Lung (tissue), 12 donors: ENCODE measurements around the gene GRAMD1B. TPM values are rescaled to one million over a fixed set of nuclear protein-coding genes. Genes with fewer than 3 reads are reported as not detected.
A peak's percentile ranks its signal among the peaks of the same experiment; 100 is the strongest.
"Not testable (repeated sequence)": the region's sequence is repeated elsewhere in the genome, so short reads cannot be mapped to it uniquely, and the experiment has no call there.

ENCODE experiments used
- ATAC-seq: fragments of 200-7000 bp; cut with Tn5 transposase; one replicate; pipeline ENCODE4 v1.9.1; 2020; ENCODE audit warnings: moderate number of reproducible peaks; ENCODE audit not compliant: insufficient read depth, low FRiP score
- DNase-seq, 3 donors: peaks; one replicate each; pipeline ENCODE4 v3.0.0-alpha.2; 2013 to 2017
- H3K27ac ChIP-seq, 2 donors: one replicate each; pipeline ENCODE4 v1.5.1; 2013; ENCODE audit warnings: mild to moderate bottlenecking in 2 of 2, moderate library complexity in 2 of 2, control low read depth in 1 of 2, inconsistent platforms in 1 of 2, low read depth in 1 of 2, low read length in 1 of 2
- H3K27me3 ChIP-seq, 3 donors: one replicate each; pipeline ENCODE4 v1.5.1; 2013; ENCODE audit warnings: low read length in 2 of 3; ENCODE audit not compliant: control insufficient read depth in 3 of 3, insufficient read depth in 3 of 3
- H3K36me3 ChIP-seq, 4 donors: one replicate each; pipeline ENCODE4 v1.5.1; 2013; ENCODE audit warnings: low read length in 4 of 4, mild to moderate bottlenecking in 1 of 4, moderate library complexity in 1 of 4; ENCODE audit not compliant: control insufficient read depth in 4 of 4, insufficient read depth in 4 of 4
- H3K4me1 ChIP-seq, 5 donors: one replicate each; pipeline ENCODE4 v1.5.1; 2013; ENCODE audit warnings: low read length in 5 of 5, mild to moderate bottlenecking in 2 of 5, moderate library complexity in 1 of 5; ENCODE audit not compliant: control insufficient read depth in 5 of 5, insufficient read depth in 5 of 5
- H3K4me3 ChIP-seq: one replicate; pipeline ENCODE4 v1.5.1; 2013; ENCODE audit warnings: mild to moderate bottlenecking, control low read depth, moderate library complexity
- H3K9ac ChIP-seq, 2 donors: one replicate each; pipeline ENCODE4 v1.5.1; 2013; ENCODE audit warnings: low read length in 2 of 2, control low read depth in 1 of 2; ENCODE audit not compliant: insufficient read depth in 1 of 2
- H3K9me3 ChIP-seq, 4 donors: one replicate each; pipeline ENCODE4 v1.5.1; 2013; ENCODE audit warnings: low read length in 3 of 4, mild to moderate bottlenecking in 1 of 4, moderate library complexity in 1 of 4; ENCODE audit not compliant: control insufficient read depth in 4 of 4, insufficient read depth in 3 of 4
- CTCF ChIP-seq: IDR thresholded peaks from 2 replicates; pipeline ENCODE4 v1.5.1; 2012; ENCODE audit warnings: mild to moderate bottlenecking; ENCODE audit errors: control extremely low read depth, extremely low read depth
- WGBS, 2 donors: extraction: QIAGEN DNeasy Blood & Tissue Kit; methylation state at CpG; one replicate each; pipeline ENCODE4 v1.1.7; 2013; 5-methylcytosine and 5-hydroxymethylcytosine counted together
- polyA plus RNA-seq, 2 donors: library from polyadenylated mRNA; stranded (reverse); fragments of 200-250 nt; gene quantifications; one replicate each; pipeline ENCODE4 v1.2.1, GENCODE V29; 2013
- total RNA-seq, 2 donors: library from RNA; depleted of rRNA in 1 of 2; stranded (reverse); fragments of >200 nt in 1 of 2; gene quantifications; one replicate each; pipeline ENCODE4 v1.2.1, GENCODE V29; 2014 to 2021
- donor health status: control.
- donor health status: control.
- donor health status: Bipolar disorder and iron deficiency.
- donor health status: healthy.
- donor health status: DM: yes; HTN: yes; CAD: no.

GRAMD1B gene
- total and polyA plus RNA-seq, 4 donors, result 1.4 to 6.0 (median 3.3) TPM

DNA sequence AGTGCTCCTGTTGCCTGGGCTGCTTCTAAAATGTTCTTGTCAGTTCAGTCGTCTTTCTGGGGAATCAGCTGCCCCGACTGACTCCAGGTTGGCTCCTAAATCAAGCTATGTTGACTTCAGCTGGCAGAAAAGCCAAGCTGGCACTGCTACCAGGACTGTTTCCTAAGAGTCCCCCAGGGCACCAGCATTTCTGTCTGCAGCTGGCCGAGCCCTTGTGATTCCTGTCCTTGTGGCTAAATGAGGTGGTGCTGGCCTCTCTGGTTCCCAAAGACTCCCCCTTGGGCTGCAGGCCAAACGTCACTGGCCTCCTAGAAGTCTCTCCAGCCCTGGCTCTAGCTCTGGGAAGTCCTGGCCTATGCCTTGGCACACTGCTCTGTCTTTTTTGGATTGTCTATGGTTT, 31.1 kb downstream of the GRAMD1B start:
- Histone ChIP-seq H3K4me3 (no peak overlapping the region), H3K27ac (peak overlapping the region in 1 of 2 donors; percentile 66), H3K9me3 (no peaks in the 10 kb centered on the region), H3K36me3 (no peaks in the 10 kb centered on the region), H3K9ac (no peak overlapping the region), H3K4me1 (peaks cover 0 to 11% (median 0%) of the 10 kb centered on the region in 5 donors), H3K27me3 (no peaks in the 10 kb centered on the region)
- ATAC-seq (no peak), DNase-seq (peak; percentile 22 to 48 (median 42))
- WGBS, 2 donors, result 75 to 80% methylated on average over 4 of the region's 4 CpGs
- no peak for TF ChIP-seq CTCF

DNA sequence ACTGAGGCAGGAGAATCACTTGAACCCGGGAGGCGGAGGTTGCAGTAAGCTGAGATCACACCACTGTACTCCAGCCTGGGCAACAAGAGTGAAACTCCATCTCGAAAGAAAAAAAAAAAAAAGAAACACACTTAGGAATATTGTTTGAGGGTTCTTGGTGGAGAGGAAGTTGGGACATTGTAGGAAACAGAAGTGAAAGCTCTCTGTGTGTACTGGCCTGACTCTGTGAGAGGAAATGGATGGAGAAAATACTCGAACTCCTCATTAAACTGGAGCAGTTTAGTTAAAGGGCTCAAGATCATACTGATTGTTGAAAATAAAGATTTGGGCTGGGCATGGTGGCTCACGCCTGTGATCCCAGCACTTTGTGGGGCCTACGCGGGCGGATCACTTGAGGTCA, 35.6 kb downstream of the GRAMD1B start:
- not testable (repeated sequence) for H3K27me3 ChIP-seq, H3K36me3 ChIP-seq, ATAC-seq, H3K27ac ChIP-seq, H3K9me3 ChIP-seq, DNase-seq, H3K4me1 ChIP-seq, H3K4me3 ChIP-seq, H3K9ac ChIP-seq
- WGBS, 2 donors, result 61 to 74% methylated on average over 8 of the region's 8 CpGs

- not testable (repeated sequence) for H3K9ac ChIP-seq, H3K4me3 ChIP-seq, H3K27ac ChIP-seq, H3K9me3 ChIP-seq, ATAC-seq, H3K36me3 ChIP-seq, H3K4me1 ChIP-seq, H3K27me3 ChIP-seq, DNase-seq
- WGBS, 2 donors, result 34 to 74% methylated on average over 1 of the region's 1 CpG
These were observed 36.1 kb downstream of the GRAMD1B start for GRCh38 chr11:123466172-123466571.

GRCh38 chr11:123469089-123469488, 39.0 kb downstream of the GRAMD1B start:
- peak overlapping the region in 1 of 2 donors; percentile 49 for H3K27ac ChIP-seq
- DNase-seq (no peak), ATAC-seq (no peak)
- no peaks in the 10 kb centered on the region for H3K9me3 ChIP-seq
- H3K9ac ChIP-seq, result no peak overlapping the region
- H3K4me3 ChIP-seq, result no peak overlapping the region
- peaks cover 0 to under 1% (median 0%) of the 10 kb centered on the region in 5 donors for H3K4me1 ChIP-seq
- no peaks in the 10 kb centered on the region for H3K27me3 ChIP-seq
- no peaks in the 10 kb centered on the region for H3K36me3 ChIP-seq
- TF ChIP-seq CTCF, result no peak
- 64 to 84% methylated on average over 7 of the region's 7 CpGs for WGBS, 2 donors

DNA sequence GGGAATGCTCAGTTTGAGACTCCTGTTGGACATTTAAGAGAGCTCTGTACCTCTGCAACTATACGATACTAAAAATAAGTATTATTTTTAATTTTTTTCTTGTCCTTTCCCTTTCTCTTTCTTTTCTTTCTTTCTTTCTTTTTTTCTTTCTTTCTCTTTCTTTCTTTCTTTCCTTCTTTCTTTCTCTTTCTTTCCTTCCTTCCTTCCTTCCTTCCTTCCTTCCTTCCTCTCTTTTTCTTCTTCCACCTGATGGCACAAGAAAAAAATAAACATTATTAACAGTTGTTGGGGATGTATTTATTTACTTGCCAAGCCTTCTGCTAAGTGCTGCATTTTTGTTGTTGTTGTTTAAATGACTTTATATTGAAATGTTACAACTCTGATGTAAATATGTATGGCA, 39.5 kb downstream of the GRAMD1B start:
- WGBS, 2 donors, result 84 to 85% methylated on average over 1 of the region's 1 CpG
- ATAC-seq, result no peak
- TF ChIP-seq CTCF, result no peak
- H3K4me1 ChIP-seq, result peaks cover 0 to 5% (median 0%) of the 10 kb centered on the region in 5 donors
- no peak overlapping the region for H3K9ac ChIP-seq
- no peaks in the 10 kb centered on the region for H3K27me3 ChIP-seq
- no peaks in the 10 kb centered on the region for H3K9me3 ChIP-seq
- H3K27ac ChIP-seq, result peak overlapping the region in 1 of 2 donors; percentile 49
- no peaks in the 10 kb centered on the region for H3K36me3 ChIP-seq
- no peak overlapping the region for H3K4me3 ChIP-seq
- DNase-seq, result no peak
